HFF-Myc (cell line): ENCODE results near the gene UBE2U.

ENCODE experiments used
- DNase-seq: peaks from one replicate; pipeline ENCODE4 v3.0.0-alpha.2; 2011; ENCODE audit warnings: low read depth; ENCODE audit errors: extremely low read depth
- H3K4me3 ChIP-seq: replicated peaks from 2 replicates; pipeline ENCODE4 v1.5.1; 2011; ENCODE audit warnings: low read depth, mild to moderate bottlenecking, control low read depth, low read length
- CTCF ChIP-seq: IDR thresholded peaks from 2 replicates; pipeline ENCODE4 v1.5.1; 2012; ENCODE audit warnings: mild to moderate bottlenecking, low read depth, low read length, control low read depth; ENCODE audit errors: missing control alignments

UBE2U gene

GRCh38 chr1:64176659-64177058, 26.8 kb upstream of the UBE2U start:
- H3K4me3 ChIP-seq, result no peak overlapping the region
- TF ChIP-seq CTCF, result no peak
- DNase-seq, result no peak

- TF ChIP-seq CTCF, result no peak
- DNase-seq, result no peak
- H3K4me3 ChIP-seq, result no peak overlapping the region
Measured at GRCh38 chr1:64179588-64179987, 23.8 kb upstream of the UBE2U start.

DNA sequence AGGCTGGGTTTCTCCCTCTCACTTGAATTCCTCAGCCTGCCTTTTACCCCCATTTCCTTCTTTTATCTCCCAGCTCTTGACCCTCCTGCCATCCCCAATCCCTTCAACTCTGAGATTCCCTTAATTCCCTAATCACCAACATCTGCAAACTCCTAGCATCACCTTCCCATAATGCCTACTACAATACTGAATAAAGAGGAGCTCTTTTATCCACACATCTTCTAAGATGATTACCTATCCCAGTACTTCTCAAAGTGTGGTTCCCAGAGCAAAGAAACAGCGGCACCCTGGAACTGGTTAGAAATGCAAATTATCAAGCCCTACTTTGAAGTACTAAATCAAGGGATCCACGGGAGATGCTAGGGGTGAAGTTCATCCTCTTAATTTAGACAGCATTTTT, 21.2 kb upstream of the UBE2U start:
- no peak for DNase-seq
- H3K4me3 ChIP-seq, result no peak overlapping the region
- TF ChIP-seq CTCF, result no peak

DNA sequence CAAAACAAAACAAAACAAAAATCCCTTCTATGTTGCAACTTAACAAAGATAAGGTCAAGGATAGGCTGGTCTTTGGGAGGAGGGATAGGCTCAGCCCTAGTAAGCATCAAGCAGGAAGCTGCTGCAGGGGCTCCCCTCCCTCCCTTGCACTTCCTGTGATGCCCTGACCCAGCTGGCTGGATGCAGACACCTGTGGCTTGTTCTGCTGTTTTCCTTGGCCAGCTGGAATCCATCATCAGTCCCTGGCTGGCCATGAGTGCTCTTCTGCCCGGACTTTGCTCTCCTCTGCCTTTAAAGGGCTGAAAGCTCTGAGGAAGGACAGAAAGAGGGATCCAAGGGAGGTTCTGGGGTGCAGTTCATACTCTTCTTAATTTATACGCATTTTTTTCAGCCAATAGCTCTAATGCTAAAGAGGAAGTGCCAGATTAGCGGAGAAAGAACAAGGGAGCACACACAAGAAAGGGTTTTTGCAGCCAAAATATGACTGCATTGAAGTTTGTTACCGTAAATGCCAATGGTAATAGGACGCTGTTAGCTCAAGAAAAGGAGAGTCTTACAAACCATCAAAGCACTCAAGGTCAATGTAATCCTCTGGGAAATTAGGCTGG, 19.9 kb upstream of the UBE2U start:
- TF ChIP-seq CTCF, result no peak
- DNase-seq, result no peak
- H3K4me3 ChIP-seq, result no peak overlapping the region

GRCh38 chr1:64184003-64184440, 19.4 kb upstream of the UBE2U start:
- peak; percentile 73 for DNase-seq

GRCh38 chr1:64186138-64186897, 17.1 kb upstream of the UBE2U start:
- no peak overlapping the region for H3K4me3 ChIP-seq
- DNase-seq, result no peak

More at GRCh38 chr1:64184003-64184440, 19.4 kb upstream of the UBE2U start:
- TF ChIP-seq CTCF, result no peak
- no peak overlapping the region for H3K4me3 ChIP-seq

More at GRCh38 chr1:64186138-64186897, 17.1 kb upstream of the UBE2U start:
- no peak for TF ChIP-seq CTCF
